HG02759 (cell line): ENCODE data around the gene STX16.

ENCODE experiments used
- ATAC-seq: cut with Tn5 transposase; IDR thresholded peaks from one replicate; pipeline ENCODE4 v1.9.1; 2021; ENCODE audit warnings: mild to moderate bottlenecking, moderate library complexity; ENCODE audit not compliant: unreplicated experiment

The STX16 gene

DNA sequence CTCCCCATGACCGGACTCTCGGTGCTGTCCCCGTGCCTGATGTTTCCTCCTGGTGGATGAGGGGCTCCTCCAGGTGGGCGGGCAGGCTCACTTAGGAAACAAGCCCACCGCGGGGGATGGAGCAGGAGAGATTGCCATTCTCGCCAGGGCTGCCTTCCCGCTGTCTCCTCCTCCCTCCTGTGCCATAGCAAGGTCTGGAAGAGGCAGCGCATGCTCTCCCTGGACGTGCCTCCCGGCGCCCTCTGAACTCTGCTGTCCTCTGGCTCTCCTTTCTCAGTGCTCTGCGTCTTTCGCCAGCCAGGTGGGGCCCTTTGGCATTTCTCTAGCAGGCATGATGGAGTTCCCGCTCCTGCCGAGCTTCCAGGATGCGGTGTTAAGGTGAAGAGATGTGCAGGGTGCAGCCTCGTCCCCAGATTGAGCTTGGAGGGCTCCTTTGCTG, 24.1 kb downstream of the STX16 start:
- no peak for ATAC-seq

DNA sequence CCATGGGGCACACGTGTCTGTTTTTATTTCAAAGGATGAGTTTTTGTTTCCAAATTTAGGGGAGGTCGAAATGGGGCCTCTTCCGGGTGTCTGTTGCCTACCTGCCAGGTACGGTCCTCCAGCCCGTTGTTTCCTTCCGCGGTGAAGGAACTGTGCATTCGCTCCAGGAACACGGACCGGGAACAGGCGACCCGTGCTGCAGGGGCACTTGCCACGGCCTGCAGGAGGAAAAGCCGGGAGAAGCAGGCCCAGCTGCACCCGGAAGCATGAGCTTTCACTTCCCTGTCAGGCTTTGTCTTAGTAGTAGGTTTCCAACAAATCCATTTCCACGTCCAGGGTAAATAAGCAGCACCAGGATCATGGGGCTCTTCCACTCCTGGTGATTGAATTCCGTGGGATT, 24.6 kb downstream of the STX16 start:
- no peak for ATAC-seq

DNA sequence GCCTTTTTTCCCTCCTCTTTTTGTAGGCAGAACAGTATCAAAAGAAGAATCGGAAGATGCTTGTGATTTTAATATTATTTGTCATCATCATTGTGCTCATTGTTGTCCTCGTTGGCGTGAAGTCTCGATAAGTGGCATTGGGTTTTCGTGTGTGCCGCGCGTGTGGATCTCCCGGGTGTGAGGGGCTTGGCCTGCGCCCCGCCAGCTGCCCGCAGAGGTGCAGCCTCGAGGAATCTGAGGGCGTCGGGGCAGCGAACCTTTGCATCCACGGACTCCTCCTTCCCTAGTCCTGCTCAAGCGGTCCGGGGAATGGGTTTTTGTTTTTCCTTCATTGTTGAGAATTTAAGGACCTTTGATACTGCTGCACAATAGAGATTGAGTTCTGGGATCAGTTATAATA, 25.1 kb downstream of the STX16 start:
- ATAC-seq, result no peak

DNA sequence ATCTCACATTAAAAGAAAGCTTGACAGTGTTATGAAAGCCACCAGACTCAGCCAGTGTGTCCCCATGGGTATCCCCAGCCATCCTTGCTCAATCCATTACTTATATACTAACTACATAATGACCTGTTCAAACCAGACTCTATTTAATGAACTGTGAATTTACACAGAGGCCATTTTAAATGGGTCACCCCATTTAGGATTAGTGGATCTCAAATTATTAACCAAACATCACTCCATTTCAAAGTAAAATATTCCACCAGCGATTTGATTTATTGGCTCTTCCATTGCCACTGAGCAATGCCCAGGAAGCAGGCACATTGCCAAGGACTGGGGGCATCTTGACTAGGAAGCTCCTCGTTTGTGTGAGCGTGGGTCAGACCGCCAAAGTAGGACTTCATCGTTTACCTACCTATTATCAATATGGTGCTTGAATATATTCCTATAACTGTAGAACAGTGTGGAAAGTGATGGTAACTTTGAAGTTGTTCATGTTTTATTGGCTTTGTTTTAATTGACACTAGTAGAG, 26.1 kb downstream of the STX16 start:
- ATAC-seq, result no peak

DNA sequence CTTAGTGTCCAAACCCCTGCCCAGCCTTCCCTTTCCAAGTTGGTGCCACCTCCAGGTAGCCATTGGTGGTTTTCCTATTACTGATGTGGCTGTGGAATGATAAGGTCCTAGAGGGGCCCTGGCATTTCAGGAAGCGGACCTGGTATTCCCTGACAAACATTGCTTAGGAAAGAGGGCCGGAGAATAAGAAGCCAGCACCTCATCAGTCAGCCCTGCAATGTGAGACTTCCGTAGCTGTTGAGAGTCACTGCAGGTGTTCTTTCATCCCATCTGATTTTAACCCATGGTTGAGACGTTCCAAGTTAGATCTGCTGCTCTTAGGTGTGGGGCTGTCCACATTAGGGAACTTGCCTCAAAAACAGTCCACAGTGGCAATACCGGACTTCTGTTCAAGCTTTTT, 26.7 kb downstream of the STX16 start:
- ATAC-seq, result no peak

DNA sequence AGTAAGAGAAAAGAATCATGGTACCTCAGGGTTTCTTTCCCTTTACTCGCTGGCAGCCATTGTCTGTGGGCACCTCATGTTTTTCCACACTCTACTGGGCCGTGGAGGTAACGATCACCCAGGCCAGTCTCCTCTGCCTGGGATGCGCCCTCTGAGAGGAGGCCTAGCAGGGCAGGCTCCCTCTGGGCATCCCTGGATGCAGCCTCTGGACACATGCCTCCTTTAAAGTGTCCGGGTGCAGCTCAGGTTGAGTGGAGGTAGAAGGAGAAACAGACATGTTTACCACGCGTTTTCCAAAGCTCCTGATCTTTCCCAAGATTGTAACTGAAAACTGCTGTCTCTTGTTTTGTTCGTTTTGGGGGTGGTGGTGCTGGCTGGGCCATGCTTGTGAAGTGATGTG, 27.7 kb downstream of the STX16 start:
- ATAC-seq, result no peak

DNA sequence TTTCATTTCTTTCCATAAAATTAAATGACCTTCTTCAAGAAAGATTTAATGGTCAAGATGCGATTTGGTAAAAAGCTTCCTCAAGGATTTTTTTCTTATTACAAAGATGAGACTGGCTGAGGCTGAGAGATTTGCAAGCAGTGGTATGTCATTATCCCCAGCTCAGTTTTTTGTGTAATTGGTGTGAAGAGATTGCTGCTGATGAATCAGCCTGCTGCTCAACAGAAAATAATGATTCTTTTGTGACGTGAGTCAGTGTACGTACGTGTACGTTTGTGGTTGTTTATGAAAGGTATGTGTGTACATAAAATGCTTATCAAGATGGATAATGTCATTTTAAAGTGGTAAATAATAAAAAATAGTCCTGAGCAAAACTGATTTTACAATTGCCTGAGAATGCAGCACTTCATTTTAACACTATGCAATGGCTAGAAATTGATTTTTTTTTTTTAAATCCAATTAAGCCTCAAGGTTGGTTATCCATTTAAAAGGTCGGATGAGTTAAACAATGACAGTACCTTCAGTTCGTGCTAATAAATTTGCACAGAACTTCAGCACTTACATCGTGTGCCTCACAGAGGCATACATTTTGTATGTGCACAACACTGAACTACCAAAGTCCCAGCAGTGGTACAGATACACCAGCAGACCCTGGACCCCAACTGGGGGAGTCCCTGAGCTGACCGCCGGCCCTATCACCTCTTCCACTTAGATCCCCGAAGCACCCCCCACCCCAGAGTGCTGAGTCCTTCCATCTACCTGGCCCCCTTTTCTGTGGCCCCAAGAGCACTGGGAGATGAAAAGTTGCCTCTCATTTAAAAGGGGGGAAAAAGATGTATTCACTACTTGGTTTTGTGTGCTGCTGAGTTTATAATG, 31.8 kb downstream of the STX16 start:
- no peak for ATAC-seq

DNA sequence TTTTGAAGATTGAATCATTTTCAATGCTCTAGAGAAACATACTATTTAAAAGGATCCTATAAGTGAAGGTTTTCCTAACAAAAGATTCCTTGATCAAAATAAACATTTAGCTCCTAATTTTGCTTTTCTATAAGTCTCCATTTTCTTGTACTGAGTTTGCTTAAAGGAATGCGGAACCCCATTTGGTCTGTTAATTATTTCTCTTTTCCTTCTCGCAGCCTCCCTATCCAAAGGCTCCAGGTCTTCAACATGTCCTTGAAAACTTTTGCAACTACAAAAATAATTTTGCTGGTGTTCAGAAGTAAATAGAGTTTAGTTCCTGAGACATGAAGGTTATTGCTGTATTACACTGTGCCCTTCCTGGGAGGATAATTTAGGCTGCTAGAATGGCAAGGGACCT, 33.2 kb downstream of the STX16 start:
- no peak for ATAC-seq

DNA sequence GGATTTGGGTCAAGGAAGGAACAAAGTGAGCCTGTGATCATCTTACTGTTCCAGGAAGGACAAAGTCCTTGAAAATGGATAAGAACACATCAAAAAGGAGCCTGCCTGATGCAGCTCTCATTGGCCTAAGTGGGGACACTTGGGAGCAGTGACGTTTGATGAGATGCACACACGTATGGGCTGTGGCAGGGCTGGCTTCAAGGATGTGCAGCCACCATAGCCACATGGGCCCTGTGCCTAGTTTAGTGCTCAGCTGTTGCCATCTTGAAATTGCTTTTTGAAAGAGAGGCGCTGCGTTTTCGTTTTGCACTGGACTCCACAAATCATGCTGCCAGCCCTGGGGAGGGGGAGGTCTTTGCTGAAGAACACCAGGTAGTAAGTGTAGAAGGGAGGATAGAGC, 34.9 kb downstream of the STX16 start:
- no peak for ATAC-seq

DNA sequence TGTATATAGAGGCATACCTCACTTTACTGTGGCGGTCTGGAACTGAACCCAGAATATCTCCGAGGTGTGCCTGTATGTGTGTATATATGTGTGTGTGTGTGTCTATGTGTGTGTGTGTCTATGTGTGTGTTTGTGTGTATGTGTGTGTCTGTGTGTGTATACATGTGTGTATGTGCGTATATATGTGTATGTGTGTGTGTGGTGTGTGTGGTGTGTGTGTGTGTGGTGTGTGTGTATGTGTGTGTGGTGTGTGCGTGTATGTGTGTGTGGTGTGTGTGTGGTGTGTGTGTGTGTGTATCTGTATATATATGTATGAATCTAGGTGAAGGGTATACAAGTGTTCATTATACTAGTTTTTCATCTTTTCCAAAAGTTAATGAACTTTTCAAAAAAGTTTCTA, 37.3 kb downstream of the STX16 start:
- no peak for ATAC-seq

DNA sequence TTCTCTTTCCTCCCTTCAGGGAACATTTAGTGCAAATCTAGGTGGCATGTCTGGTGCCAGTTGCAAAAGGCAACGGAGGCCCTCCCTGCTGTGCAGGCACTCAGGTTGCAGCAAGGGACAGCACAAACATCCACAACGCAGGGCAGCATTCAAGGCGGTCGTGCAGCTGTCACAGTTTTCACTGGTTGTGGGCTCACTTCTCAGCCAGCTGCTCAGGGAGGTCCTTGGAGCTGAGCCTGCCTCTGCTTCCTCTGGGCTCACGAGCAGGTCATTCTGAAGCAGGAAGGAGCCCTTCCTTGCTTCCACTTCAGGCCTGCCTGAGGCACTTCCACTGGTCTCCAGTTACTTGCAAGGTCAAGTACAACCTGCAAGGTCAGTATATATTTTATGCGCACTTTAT, 37.8 kb downstream of the STX16 start:
- no peak for ATAC-seq

DNA sequence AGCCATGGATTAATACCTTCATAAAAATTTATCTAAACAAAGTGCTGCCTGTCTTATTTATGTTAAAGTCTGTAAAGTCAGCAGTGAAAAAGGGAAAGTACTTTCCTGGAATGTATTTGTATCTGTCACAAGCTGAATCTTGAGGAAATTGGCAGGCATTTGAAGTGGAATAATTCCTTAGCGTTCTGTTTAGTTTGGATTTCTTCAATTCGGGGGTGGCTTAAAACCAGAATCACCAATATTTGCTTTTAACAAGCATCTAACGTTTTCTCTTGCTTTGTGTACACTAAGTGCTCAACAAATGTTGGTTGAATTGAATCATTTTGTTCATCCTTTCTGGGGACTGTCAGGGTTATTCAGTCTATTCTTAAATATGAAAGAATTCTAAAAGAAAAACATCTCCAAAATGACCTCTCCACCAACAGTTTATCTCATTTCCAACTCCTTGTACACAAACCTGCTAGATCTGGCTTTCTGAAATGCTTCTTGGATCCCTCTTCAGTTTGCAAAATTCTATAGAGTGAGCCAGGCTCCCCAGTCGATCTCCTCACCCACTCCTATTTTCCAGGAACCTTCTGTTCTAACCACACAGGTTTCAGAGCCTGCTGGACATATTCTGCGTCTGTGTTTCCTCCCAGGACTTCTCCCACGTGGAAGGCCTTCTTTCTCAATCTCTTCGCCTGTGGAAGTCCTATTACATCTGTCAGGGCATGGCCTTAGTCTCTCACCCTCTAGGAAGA, 39.5 kb downstream of the STX16 start:
- ATAC-seq, result no peak

DNA sequence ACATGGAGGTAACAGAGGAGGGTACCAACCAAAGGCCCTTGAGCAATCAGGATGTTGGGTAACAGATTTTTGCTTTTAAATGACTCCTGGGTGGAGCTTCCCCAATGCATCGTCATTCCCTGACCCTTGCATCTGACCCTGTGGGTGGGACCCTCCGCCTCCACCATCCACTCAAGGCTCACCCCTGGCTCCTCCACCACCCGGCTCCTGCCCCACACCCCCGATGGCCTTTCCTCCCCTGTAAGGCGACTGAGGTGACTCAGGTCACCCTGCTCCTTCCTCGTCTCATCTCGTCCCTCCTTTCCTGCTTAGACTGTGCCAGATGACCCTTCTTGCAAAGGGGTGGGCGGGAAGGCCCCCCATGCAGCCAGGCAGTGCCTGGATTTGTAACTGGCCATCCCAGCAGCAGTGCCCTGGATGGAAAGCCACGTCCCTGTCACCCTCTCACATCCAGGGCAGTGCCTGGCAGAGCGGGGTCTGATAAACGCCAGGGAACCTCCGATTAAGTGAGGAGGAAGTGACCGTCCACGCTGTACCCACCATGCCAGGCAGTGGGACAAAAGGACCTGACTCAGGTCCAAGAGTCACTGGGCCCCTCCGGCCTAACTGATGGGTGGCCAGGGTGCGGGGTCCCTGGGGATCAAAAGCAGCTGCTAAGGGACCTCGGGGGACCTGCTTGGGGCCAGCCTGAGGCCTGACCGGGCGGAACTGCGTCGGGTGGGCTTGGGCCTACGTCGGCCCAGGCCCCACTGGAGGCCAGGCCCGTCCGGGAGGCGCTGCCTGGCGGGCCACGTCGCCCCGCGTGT, 40.9 kb downstream of the STX16 start:
- no peak for ATAC-seq

DNA sequence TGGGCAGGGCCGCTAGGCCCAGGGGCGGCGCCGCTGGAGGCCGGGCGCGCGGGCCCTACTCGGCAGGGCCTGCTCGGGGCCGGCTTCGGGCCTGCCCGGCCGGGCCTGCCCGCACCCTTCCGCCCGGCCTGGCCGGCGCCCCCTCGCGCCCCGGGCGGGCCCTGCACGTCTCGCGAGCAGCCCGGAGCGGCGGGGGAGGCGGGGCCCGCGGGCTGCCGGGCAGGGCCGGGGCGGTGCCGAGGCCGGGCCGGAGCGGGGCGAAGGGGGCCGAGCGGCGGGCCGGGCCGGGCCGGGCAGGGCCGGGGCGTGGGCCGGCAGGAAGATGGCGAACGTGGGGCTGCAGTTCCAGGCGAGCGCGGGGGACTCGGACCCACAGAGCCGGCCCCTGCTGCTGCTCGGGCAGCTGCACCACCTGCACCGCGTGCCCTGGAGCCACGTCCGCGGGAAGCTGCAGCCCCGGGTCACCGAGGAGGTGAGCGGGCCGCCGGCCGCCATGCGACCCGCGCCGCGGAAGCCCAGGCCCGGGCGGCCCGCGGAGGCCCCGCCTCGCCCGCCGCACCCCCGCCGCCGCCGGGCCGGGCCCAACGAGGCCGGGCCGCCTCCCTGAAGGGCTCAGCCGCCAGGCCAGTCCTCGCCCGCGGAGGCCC, 41.6 kb downstream of the STX16 start, which contains the start of gene NPEPL1:
NPEPL1 (plus strand) TSS at position 222 of the 647 bp plus-strand sequence; CDS start at position 323, 101 bp downstream.
- peak; percentile 93 for ATAC-seq

DNA sequence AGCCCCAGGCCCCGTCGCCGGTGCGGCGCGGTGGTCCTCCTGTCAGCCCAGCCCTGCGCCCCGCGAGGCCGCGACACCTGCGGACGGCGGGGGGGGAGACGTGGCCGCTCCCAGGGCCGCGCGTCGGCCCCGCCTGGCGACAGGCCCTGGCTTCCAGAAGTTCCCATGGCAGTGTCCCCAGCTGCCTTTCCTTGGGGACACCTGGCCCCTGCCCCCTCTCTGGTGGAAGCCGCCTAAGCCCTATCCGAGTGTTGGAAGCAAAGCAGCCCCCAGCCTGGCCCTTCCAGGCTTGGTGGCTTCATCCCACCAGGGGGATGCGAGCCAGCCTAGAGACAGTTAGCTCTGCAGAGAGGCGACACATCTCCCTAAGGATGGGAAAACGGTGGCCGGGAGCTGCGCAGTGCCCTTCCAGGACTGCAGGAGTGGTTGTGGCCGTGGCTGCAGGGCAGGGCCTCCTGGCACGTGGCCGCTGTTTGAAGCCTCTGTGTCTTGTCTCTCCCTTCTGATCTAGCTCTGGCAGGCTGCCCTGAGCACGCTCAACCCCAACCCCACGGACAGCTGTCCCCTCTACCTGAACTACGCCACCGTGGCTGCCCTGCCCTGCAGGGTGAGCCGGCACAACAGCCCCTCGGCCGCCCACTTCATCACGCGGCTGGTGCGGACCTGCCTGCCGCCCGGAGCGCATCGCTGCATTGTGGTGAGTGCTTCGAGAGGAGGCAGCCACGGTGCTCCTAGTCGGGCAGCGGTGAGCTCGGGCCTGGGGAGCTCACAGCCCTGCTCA, 42.3 kb downstream of the STX16 start:
- peak; percentile 37 for ATAC-seq

DNA sequence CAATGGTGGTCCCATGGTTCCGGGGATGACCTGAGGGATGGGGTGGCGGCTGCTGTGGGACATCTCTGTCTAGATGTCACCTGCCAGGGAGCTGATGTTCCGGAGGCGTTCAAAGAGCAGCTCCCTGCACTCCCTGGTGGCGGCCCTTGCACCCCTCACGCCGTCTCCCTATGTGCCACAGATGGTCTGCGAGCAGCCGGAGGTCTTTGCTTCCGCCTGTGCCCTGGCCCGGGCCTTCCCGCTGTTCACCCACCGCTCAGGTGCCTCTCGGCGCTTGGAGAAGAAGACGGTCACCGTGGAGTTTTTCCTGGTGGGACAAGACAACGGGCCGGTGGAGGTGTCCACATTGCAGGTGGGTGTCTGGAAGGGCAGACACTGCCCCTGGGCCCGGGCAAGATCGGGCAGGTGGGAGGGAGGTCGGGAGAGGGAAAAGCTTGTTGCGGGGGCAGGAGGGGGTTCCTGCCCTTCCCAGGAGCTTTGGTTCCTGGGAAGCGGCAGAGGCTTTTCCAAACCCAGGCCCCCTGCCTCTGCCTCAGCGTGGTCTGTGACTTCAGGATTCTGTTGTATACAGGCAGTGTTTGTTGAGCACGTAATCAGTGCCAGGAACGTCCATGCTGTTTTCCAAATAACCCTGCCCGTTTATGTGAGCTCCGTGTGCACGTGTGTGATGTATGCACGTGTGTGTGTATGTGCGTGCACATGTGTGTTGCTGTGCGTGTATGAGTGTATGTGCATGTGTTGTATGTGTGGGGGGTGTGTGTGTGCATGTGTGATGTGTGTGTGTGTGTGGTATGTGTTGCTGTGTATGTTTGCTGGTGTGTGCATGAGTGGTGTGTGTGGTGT, 43.4 kb downstream of the STX16 start:
- no peak for ATAC-seq

DNA sequence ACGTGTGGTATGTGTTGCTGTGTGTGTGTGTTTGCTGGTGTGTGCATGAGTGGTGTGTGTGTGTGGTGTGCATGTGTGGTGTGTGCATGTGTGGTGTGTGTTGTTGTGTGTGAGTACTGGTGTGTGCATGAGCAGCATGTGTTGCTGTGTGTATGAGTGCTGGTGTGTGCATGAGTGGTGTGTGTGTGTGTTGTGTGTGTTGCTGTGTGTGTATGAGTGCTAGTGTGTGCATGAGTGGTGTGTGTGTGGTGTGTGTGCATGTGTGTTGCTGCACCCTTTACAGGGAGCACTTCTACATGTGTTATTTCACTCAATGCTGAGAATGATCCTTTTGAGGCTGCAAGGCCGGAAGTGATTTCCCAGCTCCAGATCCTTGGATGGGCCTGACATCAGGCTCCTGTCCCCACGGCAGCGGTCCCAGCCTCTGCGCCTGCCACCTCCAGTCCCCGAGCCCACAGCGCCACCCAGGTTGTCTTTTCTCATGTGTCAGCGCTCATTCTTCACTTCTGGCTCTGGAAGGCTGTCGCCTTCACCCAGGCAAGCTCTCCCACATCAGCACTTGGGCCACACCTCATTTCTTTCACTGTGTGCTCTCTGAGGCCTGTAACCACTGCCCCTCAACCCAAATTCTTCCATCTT, 44.1 kb downstream of the STX16 start:
- no peak for ATAC-seq

DNA sequence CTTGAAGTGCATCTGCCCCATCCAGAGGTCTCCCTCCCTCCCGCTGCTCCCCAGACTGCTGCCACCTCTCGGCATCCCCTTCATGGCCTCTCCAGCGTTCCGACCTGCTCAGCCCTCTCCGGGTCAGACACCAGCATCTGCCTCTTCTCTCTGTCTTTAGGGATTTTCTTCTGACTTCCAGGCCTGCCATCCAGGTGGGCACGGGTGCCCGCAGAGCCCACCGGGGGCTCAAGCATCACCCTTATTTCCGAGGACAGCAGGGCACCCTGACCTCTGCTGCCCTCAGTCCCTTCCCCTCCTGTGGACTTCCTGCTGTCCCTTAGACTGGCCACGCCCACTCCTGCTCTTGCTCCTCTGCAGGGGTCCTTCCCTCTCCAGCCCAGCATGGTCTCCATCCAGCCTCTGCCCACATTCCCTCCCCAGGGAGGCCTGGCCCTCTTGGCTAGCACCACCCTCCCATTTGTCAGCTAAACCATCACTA, 44.9 kb downstream of the STX16 start:
- ATAC-seq, result no peak
